HL-60 (cell line): ENCODE data around the gene ALDH1A2.

Experiments used
- DNase-seq, 2 experiments: peaks; one replicate each; pipeline ENCODE4 v3.0.0-alpha.2; 2010 to 2020; ENCODE audit warnings: low read depth in 1 of 2, low spot score in 1 of 2
- H3K27ac ChIP-seq: fragments of 250-450 bp; sonication (Bioruptor Pico); replicated peaks from 2 replicates; pipeline ENCODE4 v1.5.1; 2020; ENCODE audit warnings: mild to moderate bottlenecking, moderate library complexity
- H3K27me3 ChIP-seq: fragments of 250-450 bp; sonication (Bioruptor Pico); 2 replicates; pipeline ENCODE4 v1.5.1; 2021; ENCODE audit warnings: mild to moderate bottlenecking, moderate library complexity; ENCODE audit not compliant: insufficient read depth, poor library complexity, severe bottlenecking
- H3K4me3 ChIP-seq: replicated peaks from 2 replicates; pipeline ENCODE4 v1.5.1; 2011; ENCODE audit warnings: mild to moderate bottlenecking, control low read depth, low read length; ENCODE audit not compliant: insufficient read depth
- GABPA ChIP-seq: IDR thresholded peaks from 2 replicates; pipeline ENCODE4 v1.6.1; 2012; ENCODE audit warnings: low read depth
- POLR2AphosphoS5 ChIP-seq: IDR thresholded peaks from 2 replicates; pipeline ENCODE4 v1.6.1; 2012; ENCODE audit warnings: low read depth
- SPI1 ChIP-seq: IDR thresholded peaks from 2 replicates; pipeline ENCODE4 v1.6.1; 2012; ENCODE audit warnings: low read depth, mild to moderate bottlenecking, borderline replicate concordance
- TF ChIP-seq, protein P1 (sequence below): IDR thresholded peaks from one replicate; pipeline ENCODE4 v1.5.1; 2011; ENCODE audit warnings: low read length, control low read depth, inconsistent platforms; ENCODE audit not compliant: insufficient read depth
- TF ChIP-seq, protein P2 (sequence below): IDR thresholded peaks from 2 replicates; pipeline ENCODE4 v1.6.1; 2012; ENCODE audit warnings: low read depth; ENCODE audit not compliant: insufficient replicate concordance

The ALDH1A2 gene

DNA sequence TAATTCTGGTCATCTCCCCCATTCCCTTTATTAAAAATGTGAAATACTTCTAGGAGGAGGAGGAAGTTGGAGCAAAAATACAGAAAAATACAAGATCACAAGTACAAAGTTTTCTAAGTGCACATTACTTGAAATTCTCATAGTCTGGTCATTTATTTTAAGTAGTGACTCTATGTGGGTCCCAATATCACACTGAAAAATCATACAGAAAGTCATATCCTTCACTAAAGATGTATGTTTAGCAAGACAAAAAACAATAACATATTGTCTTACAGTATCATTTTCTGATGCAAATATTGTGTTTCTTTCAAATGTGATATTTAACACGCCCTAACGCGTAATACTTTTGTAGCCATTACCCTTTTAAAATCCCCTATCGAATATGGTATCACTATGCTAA, 2.5 kb downstream of the ALDH1A2 start:
- no peak for DNase-seq
- Histone ChIP-seq H3K27ac (no peak overlapping the region), H3K27me3 (peaks cover 59% of the 10 kb centered on the region), H3K4me3 (no peak overlapping the region)
- TF ChIP-seq, protein P1, sequence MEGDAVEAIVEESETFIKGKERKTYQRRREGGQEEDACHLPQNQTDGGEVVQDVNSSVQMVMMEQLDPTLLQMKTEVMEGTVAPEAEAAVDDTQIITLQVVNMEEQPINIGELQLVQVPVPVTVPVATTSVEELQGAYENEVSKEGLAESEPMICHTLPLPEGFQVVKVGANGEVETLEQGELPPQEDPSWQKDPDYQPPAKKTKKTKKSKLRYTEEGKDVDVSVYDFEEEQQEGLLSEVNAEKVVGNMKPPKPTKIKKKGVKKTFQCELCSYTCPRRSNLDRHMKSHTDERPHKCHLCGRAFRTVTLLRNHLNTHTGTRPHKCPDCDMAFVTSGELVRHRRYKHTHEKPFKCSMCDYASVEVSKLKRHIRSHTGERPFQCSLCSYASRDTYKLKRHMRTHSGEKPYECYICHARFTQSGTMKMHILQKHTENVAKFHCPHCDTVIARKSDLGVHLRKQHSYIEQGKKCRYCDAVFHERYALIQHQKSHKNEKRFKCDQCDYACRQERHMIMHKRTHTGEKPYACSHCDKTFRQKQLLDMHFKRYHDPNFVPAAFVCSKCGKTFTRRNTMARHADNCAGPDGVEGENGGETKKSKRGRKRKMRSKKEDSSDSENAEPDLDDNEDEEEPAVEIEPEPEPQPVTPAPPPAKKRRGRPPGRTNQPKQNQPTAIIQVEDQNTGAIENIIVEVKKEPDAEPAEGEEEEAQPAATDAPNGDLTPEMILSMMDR: no peak
- TF ChIP-seq POLR2AphosphoS5 (no peak), GABPA (no peak), SPI1 (no peak)
- TF ChIP-seq, protein P2, sequence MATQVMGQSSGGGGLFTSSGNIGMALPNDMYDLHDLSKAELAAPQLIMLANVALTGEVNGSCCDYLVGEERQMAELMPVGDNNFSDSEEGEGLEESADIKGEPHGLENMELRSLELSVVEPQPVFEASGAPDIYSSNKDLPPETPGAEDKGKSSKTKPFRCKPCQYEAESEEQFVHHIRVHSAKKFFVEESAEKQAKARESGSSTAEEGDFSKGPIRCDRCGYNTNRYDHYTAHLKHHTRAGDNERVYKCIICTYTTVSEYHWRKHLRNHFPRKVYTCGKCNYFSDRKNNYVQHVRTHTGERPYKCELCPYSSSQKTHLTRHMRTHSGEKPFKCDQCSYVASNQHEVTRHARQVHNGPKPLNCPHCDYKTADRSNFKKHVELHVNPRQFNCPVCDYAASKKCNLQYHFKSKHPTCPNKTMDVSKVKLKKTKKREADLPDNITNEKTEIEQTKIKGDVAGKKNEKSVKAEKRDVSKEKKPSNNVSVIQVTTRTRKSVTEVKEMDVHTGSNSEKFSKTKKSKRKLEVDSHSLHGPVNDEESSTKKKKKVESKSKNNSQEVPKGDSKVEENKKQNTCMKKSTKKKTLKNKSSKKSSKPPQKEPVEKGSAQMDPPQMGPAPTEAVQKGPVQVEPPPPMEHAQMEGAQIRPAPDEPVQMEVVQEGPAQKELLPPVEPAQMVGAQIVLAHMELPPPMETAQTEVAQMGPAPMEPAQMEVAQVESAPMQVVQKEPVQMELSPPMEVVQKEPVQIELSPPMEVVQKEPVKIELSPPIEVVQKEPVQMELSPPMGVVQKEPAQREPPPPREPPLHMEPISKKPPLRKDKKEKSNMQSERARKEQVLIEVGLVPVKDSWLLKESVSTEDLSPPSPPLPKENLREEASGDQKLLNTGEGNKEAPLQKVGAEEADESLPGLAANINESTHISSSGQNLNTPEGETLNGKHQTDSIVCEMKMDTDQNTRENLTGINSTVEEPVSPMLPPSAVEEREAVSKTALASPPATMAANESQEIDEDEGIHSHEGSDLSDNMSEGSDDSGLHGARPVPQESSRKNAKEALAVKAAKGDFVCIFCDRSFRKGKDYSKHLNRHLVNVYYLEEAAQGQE: no peak

DNA sequence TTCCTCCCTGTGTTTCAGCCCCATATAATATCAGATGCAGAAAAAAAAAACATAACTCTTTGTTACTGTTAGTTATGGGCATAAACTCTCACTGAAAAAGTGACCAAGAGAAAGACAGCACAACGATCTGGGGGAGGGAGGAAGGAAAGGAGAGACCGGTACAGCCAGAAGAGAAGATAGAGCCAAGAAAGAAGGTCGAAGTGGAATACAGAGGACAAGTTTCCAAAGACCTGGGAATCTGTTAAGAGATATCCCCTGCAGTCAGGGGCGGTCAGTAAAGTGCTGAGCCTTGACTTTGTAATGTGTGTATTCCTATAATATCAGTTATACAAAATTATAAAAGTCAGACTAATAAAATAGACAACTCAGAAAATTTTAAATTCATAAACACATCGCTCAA, 3.3 kb downstream of the ALDH1A2 start:
- TF ChIP-seq GABPA (no peak), SPI1 (no peak), POLR2AphosphoS5 (no peak)
- TF ChIP-seq, protein P1: no peak
- TF ChIP-seq, protein P2: no peak
- DNase-seq: no peak
- peaks cover 57% of the 10 kb centered on the region for H3K27me3 ChIP-seq
- H3K4me3 ChIP-seq: no peak overlapping the region
- no peak overlapping the region for H3K27ac ChIP-seq

DNA sequence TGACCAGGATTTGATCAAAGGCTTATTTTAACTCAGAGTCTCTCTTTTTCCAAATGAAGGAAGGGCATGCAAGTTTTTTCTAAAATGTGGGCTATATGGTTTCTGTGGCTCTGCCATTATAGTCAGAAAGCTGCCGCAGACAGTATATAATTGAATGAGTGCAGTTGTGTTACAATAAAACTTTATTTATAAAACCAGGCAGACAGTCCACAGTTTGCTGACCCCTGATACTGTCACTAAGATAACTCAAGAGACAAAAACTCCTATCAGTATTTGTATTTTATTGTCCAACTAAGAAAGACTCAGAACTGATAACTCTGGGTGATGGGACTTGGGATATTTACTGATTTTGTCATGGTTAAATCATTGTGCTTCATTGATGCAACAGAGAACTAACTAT, 4.9 kb downstream of the ALDH1A2 start:
- no peak for TF ChIP-seq SPI1
- TF ChIP-seq, protein P1: no peak
- TF ChIP-seq, protein P2: no peak
- no peak for TF ChIP-seq POLR2AphosphoS5
- no peak for TF ChIP-seq GABPA
- no peak overlapping the region for H3K27ac ChIP-seq
- no peak overlapping the region for H3K4me3 ChIP-seq
- DNase-seq: no peak
- peaks cover 48% of the 10 kb centered on the region for H3K27me3 ChIP-seq
